SK-N-SH (cell line): Measurements from ENCODE around the gene CTSH.

ENCODE experiments used
- FOXJ3 ChIP-seq: sonication (generic); formaldehyde crosslinking; IDR thresholded peaks from 2 replicates; pipeline ENCODE4 v1.5.1; 2020; ENCODE audit warnings: mild to moderate bottlenecking, missing genetic modification reagents
- GATA2 ChIP-seq: sonication (generic); formaldehyde crosslinking; IDR thresholded peaks from 2 replicates; pipeline ENCODE4 v1.5.0; 2020; ENCODE audit warnings: mild to moderate bottlenecking, missing genetic modification reagents
- MXI1 ChIP-seq: IDR thresholded peaks from 2 replicates; pipeline ENCODE4 v1.6.1; 2012; ENCODE audit warnings: mild to moderate bottlenecking, low read depth, low read length, improper control_type of control experiment
- POLR2AphosphoS5 ChIP-seq: IDR thresholded peaks from 2 replicates; pipeline ENCODE4 v1.6.1; 2012; ENCODE audit warnings: low read depth, low read length
- RAD21 ChIP-seq: IDR thresholded peaks from 2 replicates; pipeline ENCODE4 v1.6.1; 2012; ENCODE audit warnings: mild to moderate bottlenecking, low read length
- RFX5 ChIP-seq: IDR thresholded peaks from 2 replicates; pipeline ENCODE4 v1.6.1; 2012; ENCODE audit warnings: mild to moderate bottlenecking, improper control_type of control experiment, low read length
- TAF1 ChIP-seq: IDR thresholded peaks from 2 replicates; pipeline ENCODE4 v1.6.1; 2012; ENCODE audit warnings: low read depth, mild to moderate bottlenecking, low read length, moderate library complexity, borderline replicate concordance
- TCF12 ChIP-seq: IDR thresholded peaks from 2 replicates; pipeline ENCODE4 v1.4.0; 2012
- ZBTB33 ChIP-seq: IDR thresholded peaks from 2 replicates; pipeline ENCODE4 v1.4.0; 2012; ENCODE audit warnings: low read depth, borderline replicate concordance
- TF ChIP-seq, protein P1 (sequence below): fragments of 200-600 bp; sonication (generic); IDR thresholded peaks from 2 replicates; pipeline ENCODE4 v1.6.1; 2017; ENCODE audit warnings: antibody characterized with exemption, mild to moderate bottlenecking, moderate library complexity
- TF ChIP-seq, protein P2 (sequence below): fragments of 150-350 bp; IDR thresholded peaks from 2 replicates; pipeline ENCODE4 v1.6.1; 2017; ENCODE audit warnings: antibody characterized with exemption, low read length, low read depth, borderline replicate concordance
- TF ChIP-seq, protein P3 (sequence below): IDR thresholded peaks from 2 replicates; pipeline ENCODE4 v1.6.1; 2012; ENCODE audit warnings: mild to moderate bottlenecking, low read depth, low read length, moderate library complexity

DNA sequence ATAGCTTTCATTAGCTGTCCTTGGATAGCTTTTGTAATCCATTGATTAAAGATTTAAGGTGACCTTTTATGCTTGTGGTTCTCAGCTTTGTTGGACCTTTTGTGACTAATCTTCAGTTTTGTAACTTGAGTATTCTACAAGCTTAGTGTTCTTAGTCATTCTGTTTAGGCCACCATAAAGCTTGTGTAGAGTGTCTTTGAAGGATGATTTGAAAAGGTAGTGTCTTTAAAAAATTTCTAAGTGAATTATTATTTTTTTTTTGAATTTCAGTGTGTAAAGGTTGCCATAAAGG, 64.7 kb downstream of the CTSH start:
- TF ChIP-seq, protein P1, sequence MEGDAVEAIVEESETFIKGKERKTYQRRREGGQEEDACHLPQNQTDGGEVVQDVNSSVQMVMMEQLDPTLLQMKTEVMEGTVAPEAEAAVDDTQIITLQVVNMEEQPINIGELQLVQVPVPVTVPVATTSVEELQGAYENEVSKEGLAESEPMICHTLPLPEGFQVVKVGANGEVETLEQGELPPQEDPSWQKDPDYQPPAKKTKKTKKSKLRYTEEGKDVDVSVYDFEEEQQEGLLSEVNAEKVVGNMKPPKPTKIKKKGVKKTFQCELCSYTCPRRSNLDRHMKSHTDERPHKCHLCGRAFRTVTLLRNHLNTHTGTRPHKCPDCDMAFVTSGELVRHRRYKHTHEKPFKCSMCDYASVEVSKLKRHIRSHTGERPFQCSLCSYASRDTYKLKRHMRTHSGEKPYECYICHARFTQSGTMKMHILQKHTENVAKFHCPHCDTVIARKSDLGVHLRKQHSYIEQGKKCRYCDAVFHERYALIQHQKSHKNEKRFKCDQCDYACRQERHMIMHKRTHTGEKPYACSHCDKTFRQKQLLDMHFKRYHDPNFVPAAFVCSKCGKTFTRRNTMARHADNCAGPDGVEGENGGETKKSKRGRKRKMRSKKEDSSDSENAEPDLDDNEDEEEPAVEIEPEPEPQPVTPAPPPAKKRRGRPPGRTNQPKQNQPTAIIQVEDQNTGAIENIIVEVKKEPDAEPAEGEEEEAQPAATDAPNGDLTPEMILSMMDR = no peak
- TF ChIP-seq GATA2 (CRISPR knock-in tag) (no peak), RAD21 (no peak), FOXJ3 (no peak), ZBTB33 (no peak), TCF12 (no peak), MXI1 (no peak), TAF1 (no peak), POLR2AphosphoS5 (no peak), RFX5 (no peak)
- TF ChIP-seq, protein P2, sequence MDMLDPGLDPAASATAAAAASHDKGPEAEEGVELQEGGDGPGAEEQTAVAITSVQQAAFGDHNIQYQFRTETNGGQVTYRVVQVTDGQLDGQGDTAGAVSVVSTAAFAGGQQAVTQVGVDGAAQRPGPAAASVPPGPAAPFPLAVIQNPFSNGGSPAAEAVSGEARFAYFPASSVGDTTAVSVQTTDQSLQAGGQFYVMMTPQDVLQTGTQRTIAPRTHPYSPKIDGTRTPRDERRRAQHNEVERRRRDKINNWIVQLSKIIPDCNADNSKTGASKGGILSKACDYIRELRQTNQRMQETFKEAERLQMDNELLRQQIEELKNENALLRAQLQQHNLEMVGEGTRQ = no peak
- TF ChIP-seq, protein P3, sequence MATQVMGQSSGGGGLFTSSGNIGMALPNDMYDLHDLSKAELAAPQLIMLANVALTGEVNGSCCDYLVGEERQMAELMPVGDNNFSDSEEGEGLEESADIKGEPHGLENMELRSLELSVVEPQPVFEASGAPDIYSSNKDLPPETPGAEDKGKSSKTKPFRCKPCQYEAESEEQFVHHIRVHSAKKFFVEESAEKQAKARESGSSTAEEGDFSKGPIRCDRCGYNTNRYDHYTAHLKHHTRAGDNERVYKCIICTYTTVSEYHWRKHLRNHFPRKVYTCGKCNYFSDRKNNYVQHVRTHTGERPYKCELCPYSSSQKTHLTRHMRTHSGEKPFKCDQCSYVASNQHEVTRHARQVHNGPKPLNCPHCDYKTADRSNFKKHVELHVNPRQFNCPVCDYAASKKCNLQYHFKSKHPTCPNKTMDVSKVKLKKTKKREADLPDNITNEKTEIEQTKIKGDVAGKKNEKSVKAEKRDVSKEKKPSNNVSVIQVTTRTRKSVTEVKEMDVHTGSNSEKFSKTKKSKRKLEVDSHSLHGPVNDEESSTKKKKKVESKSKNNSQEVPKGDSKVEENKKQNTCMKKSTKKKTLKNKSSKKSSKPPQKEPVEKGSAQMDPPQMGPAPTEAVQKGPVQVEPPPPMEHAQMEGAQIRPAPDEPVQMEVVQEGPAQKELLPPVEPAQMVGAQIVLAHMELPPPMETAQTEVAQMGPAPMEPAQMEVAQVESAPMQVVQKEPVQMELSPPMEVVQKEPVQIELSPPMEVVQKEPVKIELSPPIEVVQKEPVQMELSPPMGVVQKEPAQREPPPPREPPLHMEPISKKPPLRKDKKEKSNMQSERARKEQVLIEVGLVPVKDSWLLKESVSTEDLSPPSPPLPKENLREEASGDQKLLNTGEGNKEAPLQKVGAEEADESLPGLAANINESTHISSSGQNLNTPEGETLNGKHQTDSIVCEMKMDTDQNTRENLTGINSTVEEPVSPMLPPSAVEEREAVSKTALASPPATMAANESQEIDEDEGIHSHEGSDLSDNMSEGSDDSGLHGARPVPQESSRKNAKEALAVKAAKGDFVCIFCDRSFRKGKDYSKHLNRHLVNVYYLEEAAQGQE = no peak
